Mesendoderm (in vitro differentiated cells): ENCODE data around the gene SIGLEC5.
"Not testable (repeated sequence)": the region's sequence is repeated elsewhere in the genome, so short reads cannot be mapped to it uniquely, and the experiment has no call there.

Experiments
- DNase-seq: peaks from one replicate; pipeline ENCODE4 v3.0.0; 2013
- H2AK5ac ChIP-seq: 2 replicates; pipeline ENCODE4 v1.6.1; 2013; ENCODE audit warnings: low read length, inconsistent platforms
- H2BK120ac ChIP-seq: 2 replicates; pipeline ENCODE4 v1.6.1; 2013; ENCODE audit warnings: low read depth, mild to moderate bottlenecking, low read length, moderate library complexity, mixed read lengths
- H2BK15ac ChIP-seq: replicated peaks from 2 replicates; pipeline ENCODE4 v1.6.1; 2013; ENCODE audit warnings: low read depth, mild to moderate bottlenecking, moderate library complexity
- H2BK5ac ChIP-seq: 2 replicates; pipeline ENCODE4 v1.6.1; 2013; ENCODE audit warnings: low read length, inconsistent platforms
- H3K18ac ChIP-seq: 2 replicates; pipeline ENCODE4 v1.6.1; 2013; ENCODE audit warnings: mild to moderate bottlenecking, low read length, mixed read lengths
- H3K23ac ChIP-seq: one replicate; pipeline ENCODE4 v1.6.1; 2013; ENCODE audit warnings: low read length
- H3K27ac ChIP-seq: 2 replicates; pipeline ENCODE4 v1.5.1; 2013; ENCODE audit warnings: low read depth, mild to moderate bottlenecking, inconsistent platforms, low read length, moderate library complexity
- H3K27me3 ChIP-seq: 2 replicates; pipeline ENCODE4 v1.6.1; 2013; ENCODE audit warnings: low read length, control low read depth, mild to moderate bottlenecking, inconsistent platforms; ENCODE audit not compliant: insufficient read depth, poor library complexity
- H3K36me3 ChIP-seq: 2 replicates; pipeline ENCODE4 v1.6.1; 2013; ENCODE audit warnings: low read length, inconsistent platforms; ENCODE audit not compliant: control insufficient read depth, insufficient read depth
- H3K4ac ChIP-seq: one replicate; pipeline ENCODE4 v1.6.1; 2013; ENCODE audit warnings: low read depth, mild to moderate bottlenecking, low read length, moderate library complexity
- H3K4me1 ChIP-seq: 2 replicates; pipeline ENCODE4 v1.6.1; 2013; ENCODE audit warnings: low read depth, low read length, inconsistent platforms; ENCODE audit not compliant: control insufficient read depth
- H3K4me2 ChIP-seq: 2 replicates; pipeline ENCODE4 v1.6.1; 2013; ENCODE audit warnings: low read length
- H3K4me3 ChIP-seq: 2 replicates; pipeline ENCODE4 v1.5.1; 2013; ENCODE audit warnings: mild to moderate bottlenecking, low read length
- H3K56ac ChIP-seq: one replicate; pipeline ENCODE4 v1.6.1; 2013; ENCODE audit warnings: low read length
- H3K79me1 ChIP-seq: 2 replicates; pipeline ENCODE4 v1.6.1; 2013; ENCODE audit warnings: low read length, inconsistent platforms
- H3K79me2 ChIP-seq: 2 replicates; pipeline ENCODE4 v1.6.1; 2013; ENCODE audit warnings: mild to moderate bottlenecking, low read length; ENCODE audit not compliant: control insufficient read depth, insufficient read depth
- H3K9ac ChIP-seq: 2 replicates; pipeline ENCODE4 v1.6.1; 2013; ENCODE audit warnings: low read length, inconsistent platforms
- H4K5ac ChIP-seq: one replicate; pipeline ENCODE4 v1.6.1; 2013; ENCODE audit warnings: low read length
- H4K8ac ChIP-seq: one replicate; pipeline ENCODE4 v1.6.1; 2013; ENCODE audit warnings: low read depth, mild to moderate bottlenecking, control low read depth, low read length, moderate library complexity
- WGBS: extraction: QIAGEN DNeasy Blood & Tissue Kit; methylation state at CpG from one replicate; pipeline ENCODE4 v1.1.7; 2013; ENCODE audit warnings: low lambda C conversion rate, missing lambda C conversion rate; ENCODE audit not compliant: insufficient coverage; ENCODE audit errors: extremely low coverage; 5-methylcytosine and 5-hydroxymethylcytosine counted together

SIGLEC5 gene

DNA sequence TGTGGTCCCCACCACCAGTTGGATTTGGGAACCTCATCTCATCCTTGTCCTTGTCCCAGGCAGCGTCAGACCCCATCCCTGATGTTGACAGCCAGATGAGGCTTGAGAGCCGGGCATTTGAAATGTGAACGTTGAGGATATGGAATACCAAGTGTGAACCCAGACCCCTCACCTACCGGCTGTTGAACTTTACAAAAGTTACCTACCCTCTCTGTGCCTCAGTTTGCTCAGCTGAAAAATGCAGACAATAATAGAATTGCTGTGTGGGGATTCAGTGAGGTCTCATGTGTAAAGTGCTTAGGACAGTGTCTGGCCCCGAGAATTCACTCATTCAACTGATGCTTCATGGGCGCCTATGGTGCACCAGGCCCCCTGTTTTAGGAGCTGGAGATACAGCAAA, 17.1 kb upstream of the SIGLEC5 start:
- no peak overlapping the region for H3K4me2 ChIP-seq
- WGBS = no CpG with 5 or more reads among the region's 6 CpGs
- DNase-seq = no peak
- H4K8ac ChIP-seq = no peak overlapping the region
- H3K4me3 ChIP-seq = no peak overlapping the region
- H3K27me3 ChIP-seq = no peaks in the 10 kb centered on the region
- H4K5ac ChIP-seq = no peak overlapping the region
- no peak overlapping the region for H2BK15ac ChIP-seq
- no peak overlapping the region for H3K27ac ChIP-seq
- no peaks in the 10 kb centered on the region for H3K4me1 ChIP-seq
- H2AK5ac ChIP-seq = no peak overlapping the region
- H3K23ac ChIP-seq = no peak overlapping the region
- H3K56ac ChIP-seq = no peak overlapping the region
- H3K79me1 ChIP-seq = no peaks in the 10 kb centered on the region
- no peaks in the 10 kb centered on the region for H3K36me3 ChIP-seq
- no peak overlapping the region for H3K4ac ChIP-seq
- H3K9ac ChIP-seq = no peak overlapping the region
- no peak overlapping the region for H2BK120ac ChIP-seq
- no peaks in the 10 kb centered on the region for H3K79me2 ChIP-seq
- no peak overlapping the region for H3K18ac ChIP-seq
- H2BK5ac ChIP-seq = no peak overlapping the region

DNA sequence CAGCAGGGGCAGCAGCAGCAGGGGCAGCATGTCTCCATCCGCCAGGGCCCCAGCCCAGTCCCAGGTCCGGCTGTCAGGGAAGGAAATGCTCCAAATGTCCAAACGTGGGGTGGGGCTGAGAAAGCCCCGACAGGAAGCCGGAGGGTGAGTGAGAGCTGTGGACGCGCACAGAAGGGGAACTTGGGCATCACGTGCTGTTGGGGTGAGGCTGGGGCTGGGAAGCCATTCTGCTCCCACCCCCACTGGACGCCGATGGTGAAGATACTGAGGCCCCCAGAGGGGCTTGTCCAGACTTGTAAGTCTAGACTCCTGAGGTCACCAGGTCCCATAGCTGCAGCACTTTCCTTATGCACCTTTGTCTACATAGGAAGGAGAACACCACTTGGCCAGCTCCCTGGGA, 16.5 kb upstream of the SIGLEC5 start, which contains the start of gene SIGLEC14:
SIGLEC14 (minus strand) TSS at position 96 of the 400 bp plus-strand sequence; CDS start at position 30, 66 bp downstream.
- H3K4me1 ChIP-seq, H3K56ac ChIP-seq: not testable (repeated sequence)
- WGBS = no CpG with 5 or more reads among the region's 10 CpGs

DNA sequence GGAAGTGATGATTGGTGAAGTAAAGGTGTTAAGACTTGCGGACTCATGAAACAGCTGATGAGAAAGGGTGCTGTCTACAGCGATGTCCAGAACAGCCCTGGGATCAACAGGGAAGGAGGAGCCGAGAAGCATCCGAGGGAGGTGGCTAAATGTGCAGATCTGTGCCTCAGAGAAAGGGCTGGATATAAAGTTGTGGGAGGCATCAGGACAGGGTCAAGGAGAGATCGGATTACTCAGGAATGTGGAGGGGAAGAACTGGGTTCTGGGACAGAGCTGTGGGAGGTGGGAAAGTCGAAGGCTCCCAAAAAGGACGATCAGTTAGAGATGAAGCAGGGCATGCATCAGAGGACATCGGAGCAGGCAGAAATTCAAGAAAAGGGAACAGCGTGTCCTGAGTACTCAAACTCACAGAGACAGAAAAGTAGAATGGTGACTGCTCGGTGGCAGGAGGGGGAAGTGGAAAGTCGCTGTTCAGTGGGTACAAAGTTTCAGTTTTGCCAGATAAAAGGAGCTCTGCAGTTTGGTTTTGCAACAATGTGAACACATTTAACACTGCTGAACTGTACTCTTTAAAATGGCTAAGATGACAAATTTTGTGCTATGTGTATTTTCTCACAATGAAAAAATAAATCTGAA, 14.6 kb upstream of the SIGLEC5 start:
- no peak overlapping the region for H2BK120ac ChIP-seq
- H3K4me2 ChIP-seq = no peak overlapping the region
- DNase-seq = no peak
- H2BK5ac ChIP-seq = no peak overlapping the region
- H3K27ac ChIP-seq = no peak overlapping the region
- no CpG with 5 or more reads among the region's 11 CpGs for WGBS
- no peaks in the 10 kb centered on the region for H3K79me1 ChIP-seq
- H3K18ac ChIP-seq = no peak overlapping the region
- no peak overlapping the region for H4K5ac ChIP-seq
- H2BK15ac ChIP-seq = no peak overlapping the region
- no peaks in the 10 kb centered on the region for H3K36me3 ChIP-seq
- no peak overlapping the region for H3K9ac ChIP-seq
- H4K8ac ChIP-seq = no peak overlapping the region
- no peak overlapping the region for H3K23ac ChIP-seq
- H3K4me3 ChIP-seq = no peak overlapping the region
- no peaks in the 10 kb centered on the region for H3K4me1 ChIP-seq
- H3K4ac ChIP-seq = no peak overlapping the region
- no peak overlapping the region for H3K56ac ChIP-seq
- H3K27me3 ChIP-seq = no peaks in the 10 kb centered on the region
- H3K79me2 ChIP-seq = no peaks in the 10 kb centered on the region
- H2AK5ac ChIP-seq = no peak overlapping the region

More for the DNA sequence above, 16.5 kb upstream of the SIGLEC5 start, which contains the start of gene SIGLEC14:
- H3K4me3 ChIP-seq, H4K5ac ChIP-seq, H3K79me1 ChIP-seq, H3K18ac ChIP-seq, H3K4me2 ChIP-seq, H2BK120ac ChIP-seq, H3K36me3 ChIP-seq, H2BK15ac ChIP-seq, H3K23ac ChIP-seq, H3K79me2 ChIP-seq, H3K27me3 ChIP-seq, H4K8ac ChIP-seq, DNase-seq, H3K9ac ChIP-seq, H3K27ac ChIP-seq, H3K4ac ChIP-seq, H2AK5ac ChIP-seq, H2BK5ac ChIP-seq: not testable (repeated sequence)

DNA sequence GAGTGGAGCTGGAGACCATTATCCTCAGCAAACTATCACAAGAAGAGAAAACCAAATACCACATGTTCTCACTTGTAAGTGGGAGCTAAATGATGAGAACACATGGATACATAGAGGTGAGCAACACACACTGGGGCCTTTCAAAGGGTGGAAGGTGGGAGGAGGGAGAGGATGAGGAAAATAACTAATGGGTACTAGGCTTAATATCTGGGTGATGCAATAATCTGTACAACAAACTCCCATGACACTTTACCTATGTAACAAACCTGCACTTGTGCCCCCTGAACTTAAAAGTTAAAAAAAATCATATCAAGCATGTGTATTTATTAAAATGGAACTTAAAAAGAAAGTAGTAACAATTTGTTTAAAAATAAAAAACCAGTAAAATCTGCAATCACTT, 11.4 kb upstream of the SIGLEC5 start:
- H2BK5ac ChIP-seq = no peak overlapping the region
- no peak overlapping the region for H3K4me3 ChIP-seq
- no peak for DNase-seq
- H4K5ac ChIP-seq = no peak overlapping the region
- no peak overlapping the region for H3K23ac ChIP-seq
- H3K4ac ChIP-seq = no peak overlapping the region
- H3K79me2 ChIP-seq = no peaks in the 10 kb centered on the region
- no peak overlapping the region for H3K4me2 ChIP-seq
- no peak overlapping the region for H3K18ac ChIP-seq
- H2BK15ac ChIP-seq = no peak overlapping the region
- no peak overlapping the region for H3K27ac ChIP-seq
- no peak overlapping the region for H2BK120ac ChIP-seq
- no peaks in the 10 kb centered on the region for H3K27me3 ChIP-seq
- no peaks in the 10 kb centered on the region for H3K36me3 ChIP-seq
- H2AK5ac ChIP-seq = no peak overlapping the region
- H3K79me1 ChIP-seq = no peaks in the 10 kb centered on the region
- no peak overlapping the region for H3K9ac ChIP-seq
- no peaks in the 10 kb centered on the region for H3K4me1 ChIP-seq
- H3K56ac ChIP-seq = no peak overlapping the region
- no peak overlapping the region for H4K8ac ChIP-seq

DNA sequence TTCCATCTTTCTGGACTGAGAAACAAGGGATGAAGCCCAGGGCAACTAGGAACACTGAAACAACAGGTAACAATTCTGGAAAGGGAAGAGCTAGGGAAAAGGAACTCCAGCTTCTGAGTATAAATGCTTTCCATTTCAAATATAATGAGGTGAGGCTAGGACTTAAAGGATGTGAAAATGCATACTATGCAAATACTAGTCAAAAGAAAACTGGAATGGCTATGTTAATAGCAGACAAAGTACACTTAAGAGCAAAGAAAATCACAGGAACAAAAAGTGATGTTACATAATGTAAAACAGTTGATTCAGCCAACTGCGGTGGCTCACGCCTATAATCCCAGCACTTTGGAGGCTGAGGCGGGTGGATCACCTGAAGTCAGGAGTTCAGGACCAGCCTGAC, 10.2 kb upstream of the SIGLEC5 start:
- Histone ChIP-seq H4K5ac (no peak overlapping the region), H2BK5ac (no peak overlapping the region), H3K4me3 (no peak overlapping the region), H3K79me1 (no peaks in the 10 kb centered on the region), H3K9ac (no peak overlapping the region), H3K18ac (no peak overlapping the region), H4K8ac (no peak overlapping the region), H3K27me3 (no peaks in the 10 kb centered on the region), H2BK15ac (no peak overlapping the region), H3K4me1 (no peaks in the 10 kb centered on the region), H3K27ac (no peak overlapping the region), H3K79me2 (no peaks in the 10 kb centered on the region), H3K36me3 (no peaks in the 10 kb centered on the region), H3K56ac (no peak overlapping the region), H3K23ac (no peak overlapping the region), H2AK5ac (no peak overlapping the region), H3K4me2 (no peak overlapping the region), H2BK120ac (no peak overlapping the region), H3K4ac (no peak overlapping the region)
- no CpG with 5 or more reads among the region's 3 CpGs for WGBS
- no peak for DNase-seq

DNA sequence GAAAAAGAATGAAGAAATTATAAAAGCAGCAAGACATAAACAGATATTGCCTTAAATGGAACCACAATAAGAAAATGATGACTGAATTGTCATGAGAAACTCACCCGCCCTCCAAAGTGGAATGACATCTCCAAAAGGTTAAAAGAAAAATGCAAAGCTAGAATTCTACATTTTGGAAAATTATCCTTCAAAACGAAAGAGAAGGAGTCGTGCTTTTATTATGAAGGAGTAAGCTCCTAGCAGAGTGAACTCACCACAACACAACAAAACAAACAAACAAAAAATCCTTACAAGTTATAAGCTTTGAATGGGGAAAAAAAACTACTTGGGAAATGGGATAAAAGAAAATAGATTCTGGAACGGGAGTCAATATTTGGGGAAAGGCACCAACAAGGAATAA, 9.7 kb upstream of the SIGLEC5 start:
- H3K56ac ChIP-seq = no peak overlapping the region
- no peak overlapping the region for H3K27ac ChIP-seq
- DNase-seq = no peak
- H2BK15ac ChIP-seq = no peak overlapping the region
- H2BK5ac ChIP-seq = no peak overlapping the region
- WGBS = no CpG with 5 or more reads among the region's 4 CpGs
- H4K8ac ChIP-seq = no peak overlapping the region
- no peak overlapping the region for H3K18ac ChIP-seq
- H3K27me3 ChIP-seq = no peaks in the 10 kb centered on the region
- no peak overlapping the region for H3K4ac ChIP-seq
- no peak overlapping the region for H4K5ac ChIP-seq
- no peak overlapping the region for H3K4me2 ChIP-seq
- no peak overlapping the region for H2AK5ac ChIP-seq
- H3K4me3 ChIP-seq = no peak overlapping the region
- no peaks in the 10 kb centered on the region for H3K79me2 ChIP-seq
- no peaks in the 10 kb centered on the region for H3K36me3 ChIP-seq
- no peaks in the 10 kb centered on the region for H3K4me1 ChIP-seq
- no peak overlapping the region for H2BK120ac ChIP-seq
- H3K23ac ChIP-seq = no peak overlapping the region
- H3K79me1 ChIP-seq = no peaks in the 10 kb centered on the region
- H3K9ac ChIP-seq = no peak overlapping the region
